K562 (cell line): ENCODE measurements around the gene PRKCQ.

Experiments
- CAMTA2 ChIP-seq: fragments of 250-450 bp; sonication (Bioruptor Pico); conservative IDR thresholded peaks from 2 replicates; pipeline ENCODE4 v1.5.1; 2022
- DNMT1 ChIP-seq: fragments of 450-650 bp; IDR thresholded peaks from 2 replicates; pipeline ENCODE4 v1.6.1; 2016; ENCODE audit warnings: antibody characterized with exemption, mild to moderate bottlenecking
- USF2 ChIP-seq: sonication (generic); formaldehyde crosslinking; IDR thresholded peaks from 2 replicates; pipeline ENCODE4 v1.5.0; 2020; ENCODE audit warnings: missing genetic modification reagents

- TF ChIP-seq DNMT1: no peak
- no peak for TF ChIP-seq CAMTA2
- no peak for TF ChIP-seq USF2
Observed at GRCh38 chr10:6402349-6402709, 177.7 kb downstream of the PRKCQ start.
